ENCODE data around the gene FIBP.
"Not testable (repeated sequence)": the region's sequence is repeated elsewhere in the genome, so short reads cannot be mapped to it uniquely, and the experiment has no call there.

GRCh38 chr11:65892137-65892540 is 3.9 kb upstream of the FIBP start:
- not testable (repeated sequence) for TF ChIP-seq ZNF274 (IDR thresholded peaks at IDR 0.05; ENCODE audit: low read depth, low read length); YY1 (IDR thresholded peaks at IDR 0.05; ENCODE audit: insufficient read depth, insufficient read length)
